GM12892 (cell line): Measurements from ENCODE around the gene RDH14.

Experiments used
- DNase-seq: peaks from one replicate; pipeline ENCODE4 v3.0.0; 2011; ENCODE audit not compliant: insufficient read length
- FAIRE-seq: peaks from 2 replicates; lab custom pipeline; 2011; peaks lifted over from hg19 to GRCh38; lab: Jason Lieb, UNC
- POLR2A ChIP-seq: IDR thresholded peaks from 2 replicates; pipeline ENCODE4 v1.6.1; 2011; ENCODE audit warnings: low read depth, low read length, control low read depth
- POLR2AphosphoS5 ChIP-seq: IDR thresholded peaks from 2 replicates; pipeline ENCODE4 v1.6.1; 2011; ENCODE audit warnings: low read depth, low read length, control low read depth
- TAF1 ChIP-seq: IDR thresholded peaks from 2 replicates; pipeline ENCODE4 v1.6.1; 2011; ENCODE audit warnings: low read depth, mild to moderate bottlenecking, control low read depth, low read length, borderline replicate concordance

The RDH14 gene

GRCh38 chr2:18536100-18536499, 24.4 kb downstream of the RDH14 start:
- no peak for DNase-seq
- TF ChIP-seq POLR2A: no peak
- no peak for FAIRE-seq

DNA sequence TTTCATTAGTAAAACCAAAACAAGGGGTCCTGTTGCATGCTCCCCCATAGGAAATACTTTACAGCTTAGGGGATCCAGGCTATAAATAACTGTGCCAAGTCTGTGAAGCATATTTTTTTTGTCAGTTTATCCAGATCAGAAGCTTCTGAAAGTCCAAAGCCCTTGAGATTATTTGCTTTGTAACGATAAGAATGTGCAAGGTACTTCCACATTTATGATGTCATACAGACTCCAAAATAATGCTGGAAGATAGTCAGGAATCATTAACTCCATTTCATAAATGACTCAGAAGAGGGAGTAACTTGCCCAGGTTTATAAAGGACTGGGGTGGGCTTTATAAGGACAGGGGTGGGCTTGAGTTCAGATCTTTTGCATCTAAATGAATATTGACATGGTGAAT, 29.3 kb downstream of the RDH14 start:
- no peak for FAIRE-seq
- DNase-seq: no peak
- TF ChIP-seq POLR2AphosphoS5 (no peak), POLR2A (no peak), TAF1 (no peak)

DNA sequence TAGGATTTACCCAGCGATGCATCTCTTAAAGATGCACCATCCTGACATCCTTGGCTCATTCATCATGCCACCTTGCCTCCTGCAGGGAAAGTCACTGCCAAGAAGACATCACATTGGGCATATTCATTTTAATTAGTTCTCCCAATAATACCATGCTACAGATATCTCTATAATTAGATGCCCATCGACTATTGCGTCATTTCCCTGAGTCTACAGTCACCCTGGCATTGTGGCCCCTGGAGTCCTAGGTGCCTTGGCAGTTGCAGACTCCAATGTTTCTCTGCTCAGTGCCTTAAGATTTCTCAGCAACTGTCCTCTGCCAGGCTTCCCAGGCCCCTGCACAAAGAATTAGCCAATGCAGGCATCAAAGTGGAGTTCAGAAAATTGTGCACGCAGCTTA, 32.6 kb downstream of the RDH14 start:
- FAIRE-seq (no peak), DNase-seq (no peak)
- no peak for TF ChIP-seq POLR2A
- no peak for TF ChIP-seq POLR2AphosphoS5
- no peak for TF ChIP-seq TAF1

DNA sequence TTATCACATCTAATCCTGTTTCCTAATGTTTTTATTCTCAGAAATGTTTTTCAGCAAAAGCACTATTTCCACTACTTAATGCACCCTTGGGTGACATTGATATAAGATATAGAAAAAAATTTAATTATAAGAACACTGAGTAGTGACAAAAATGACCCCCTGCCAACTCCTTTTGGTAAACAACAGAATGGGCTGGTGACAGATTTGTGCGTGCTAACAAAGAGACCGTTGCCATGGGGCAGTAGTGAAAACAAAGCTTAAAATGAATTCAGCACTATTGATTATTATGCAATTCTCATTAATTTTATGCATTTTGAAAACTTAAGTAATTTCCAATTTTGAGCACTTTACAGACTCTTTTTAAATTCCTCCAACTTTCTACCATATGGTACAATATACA, 33.1 kb downstream of the RDH14 start:
- no peak for FAIRE-seq
- TF ChIP-seq TAF1: no peak
- TF ChIP-seq POLR2A: no peak
- TF ChIP-seq POLR2AphosphoS5: no peak
- DNase-seq: no peak

DNA sequence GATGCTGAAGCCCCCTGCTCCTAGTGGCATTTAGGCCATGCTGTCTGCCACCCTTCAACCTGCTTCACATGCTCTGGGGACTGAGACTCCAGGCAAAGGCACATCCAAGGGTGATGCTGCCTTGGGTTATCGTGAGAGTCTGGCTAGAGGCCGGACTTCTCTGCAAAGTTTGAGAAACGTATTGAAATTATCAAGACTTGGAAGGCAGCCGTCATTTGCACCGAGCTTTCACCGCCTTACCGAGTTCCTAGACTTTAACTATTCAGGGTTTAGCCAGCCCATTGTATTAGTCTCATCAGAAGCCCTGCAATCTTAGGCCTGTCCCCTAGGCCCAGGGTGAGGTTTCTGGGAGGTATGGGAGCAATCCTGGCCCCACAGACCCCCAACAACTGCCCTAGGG, 34.0 kb downstream of the RDH14 start:
- TF ChIP-seq POLR2A (no peak), TAF1 (no peak), POLR2AphosphoS5 (no peak)
- DNase-seq (no peak), FAIRE-seq (no peak)

- TF ChIP-seq POLR2A: no peak
- TF ChIP-seq POLR2AphosphoS5: no peak
- no peak for TF ChIP-seq TAF1
- no peak for DNase-seq
- no peak for FAIRE-seq
Measured at GRCh38 chr2:18525852-18526251, 34.6 kb downstream of the RDH14 start.

- no peak for FAIRE-seq
- TF ChIP-seq POLR2A: no peak
- no peak for TF ChIP-seq TAF1
- no peak for TF ChIP-seq POLR2AphosphoS5
- DNase-seq: no peak
Measured at GRCh38 chr2:18525236-18525635, 35.2 kb downstream of the RDH14 start.

- TF ChIP-seq POLR2AphosphoS5 (no peak), POLR2A (no peak), TAF1 (no peak)
- FAIRE-seq: no peak
- DNase-seq: no peak
Measured at GRCh38 chr2:18522484-18523146, 37.8 kb downstream of the RDH14 start.

DNA sequence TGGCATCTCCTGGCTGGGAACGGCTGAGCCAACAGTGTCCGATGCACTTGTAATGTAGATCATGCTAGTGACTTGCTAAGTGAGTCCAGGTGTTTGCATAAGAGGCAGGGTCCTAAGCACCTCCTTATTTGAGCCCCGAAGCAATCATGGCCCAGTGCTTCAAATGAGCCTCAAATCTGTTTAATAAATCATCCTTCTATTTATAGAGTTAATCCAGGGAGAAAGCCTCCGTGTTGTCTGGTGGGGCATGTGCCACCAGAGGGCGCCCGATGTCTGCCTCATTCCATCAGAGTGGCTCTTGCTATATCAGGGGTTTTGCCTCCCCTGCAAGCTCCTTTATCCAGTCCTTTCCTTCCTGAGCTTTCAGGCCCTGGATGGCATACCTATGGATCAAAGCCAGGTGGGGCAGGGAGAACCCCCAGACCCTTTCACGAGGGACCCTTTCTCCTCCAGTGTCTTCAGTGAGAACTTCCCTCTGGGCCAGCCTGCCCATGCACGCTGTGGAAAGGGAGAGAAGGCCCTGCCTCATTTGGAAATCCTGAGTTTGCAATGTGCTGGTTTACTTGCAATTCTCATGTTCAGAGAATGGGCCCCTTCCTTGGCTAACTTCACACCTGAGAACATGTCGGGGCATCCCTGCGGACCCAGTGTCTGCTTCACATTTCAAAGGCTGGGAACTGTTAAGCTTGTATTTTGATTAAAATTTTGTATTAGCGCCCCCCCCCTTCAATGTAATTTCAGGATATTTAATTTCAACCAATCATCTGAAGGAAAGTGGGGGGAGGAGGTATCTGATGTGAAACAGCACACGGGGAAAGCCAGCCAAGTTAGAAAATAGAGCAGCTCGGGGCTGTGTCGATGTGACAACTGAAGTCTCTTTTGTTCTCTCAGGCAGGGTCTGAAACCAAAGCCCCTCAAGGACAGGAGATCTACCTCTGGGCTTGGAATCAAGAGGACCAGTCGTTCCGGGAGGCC, 39.7 kb downstream of the RDH14 start:
- TF ChIP-seq POLR2A (no peak), TAF1 (no peak), POLR2AphosphoS5 (no peak)
- DNase-seq (peak; percentile 25), FAIRE-seq (peak; percentile 92)

GRCh38 chr2:18519914-18520450, 40.5 kb downstream of the RDH14 start:
- DNase-seq (no peak), FAIRE-seq (no peak)
- TF ChIP-seq TAF1 (no peak), POLR2AphosphoS5 (no peak), POLR2A (no peak)
